ENCODE measurements around the gene SLC9A9. TPM values are rescaled to one million over a fixed set of nuclear protein-coding genes. Genes with fewer than 3 reads are reported as not detected.

Gene SLC9A9
- total RNA-seq, 3 donors from 2014 or later, result 6.2 to 17.3 (median 7.8) TPM

DNA sequence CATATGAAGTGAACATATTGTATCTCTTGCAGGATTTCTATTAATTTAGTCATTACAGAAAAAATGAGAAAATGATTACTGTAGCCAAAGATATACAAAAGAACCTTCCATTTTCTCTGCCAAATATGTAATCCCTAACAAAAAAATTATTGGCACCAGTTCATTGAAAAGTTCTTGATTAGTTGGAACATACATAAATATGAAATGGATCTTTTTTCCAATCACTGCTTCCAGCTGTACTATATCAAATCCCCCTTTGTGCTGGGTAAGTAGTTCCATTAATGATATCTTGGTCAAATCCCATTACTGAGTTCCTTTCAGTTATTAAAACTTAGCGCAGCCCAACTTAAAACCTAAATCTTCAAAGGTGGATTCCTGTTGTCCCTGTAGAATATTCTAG lies 263.8 kb downstream of the SLC9A9 start:
- no peak for DNase-seq (ENCODE audit: low spot score in 2 of 2)
- no peak overlapping the region for H3K4me3 ChIP-seq
- intact Hi-C loops (cut with DNase I; ENCODE audit: low total_unique reads), result no loop called here
- no peaks in the 10 kb centered on the region for H3K36me3 ChIP-seq
- H3K9me3 ChIP-seq, result no peaks in the 10 kb centered on the region
- no peaks in the 10 kb centered on the region for H3K27me3 ChIP-seq
- no peak for TF ChIP-seq POLR2A (IDR thresholded peaks at IDR 0.05)
- TF ChIP-seq, protein P1, sequence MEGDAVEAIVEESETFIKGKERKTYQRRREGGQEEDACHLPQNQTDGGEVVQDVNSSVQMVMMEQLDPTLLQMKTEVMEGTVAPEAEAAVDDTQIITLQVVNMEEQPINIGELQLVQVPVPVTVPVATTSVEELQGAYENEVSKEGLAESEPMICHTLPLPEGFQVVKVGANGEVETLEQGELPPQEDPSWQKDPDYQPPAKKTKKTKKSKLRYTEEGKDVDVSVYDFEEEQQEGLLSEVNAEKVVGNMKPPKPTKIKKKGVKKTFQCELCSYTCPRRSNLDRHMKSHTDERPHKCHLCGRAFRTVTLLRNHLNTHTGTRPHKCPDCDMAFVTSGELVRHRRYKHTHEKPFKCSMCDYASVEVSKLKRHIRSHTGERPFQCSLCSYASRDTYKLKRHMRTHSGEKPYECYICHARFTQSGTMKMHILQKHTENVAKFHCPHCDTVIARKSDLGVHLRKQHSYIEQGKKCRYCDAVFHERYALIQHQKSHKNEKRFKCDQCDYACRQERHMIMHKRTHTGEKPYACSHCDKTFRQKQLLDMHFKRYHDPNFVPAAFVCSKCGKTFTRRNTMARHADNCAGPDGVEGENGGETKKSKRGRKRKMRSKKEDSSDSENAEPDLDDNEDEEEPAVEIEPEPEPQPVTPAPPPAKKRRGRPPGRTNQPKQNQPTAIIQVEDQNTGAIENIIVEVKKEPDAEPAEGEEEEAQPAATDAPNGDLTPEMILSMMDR (IDR thresholded peaks at IDR 0.05), result no peak
- TF ChIP-seq POLR2AphosphoS5 (IDR thresholded peaks at IDR 0.05), result no peak
- H3K4me1 ChIP-seq, result no peaks in the 10 kb centered on the region
- H3K27ac ChIP-seq, result no peak overlapping the region

DNA sequence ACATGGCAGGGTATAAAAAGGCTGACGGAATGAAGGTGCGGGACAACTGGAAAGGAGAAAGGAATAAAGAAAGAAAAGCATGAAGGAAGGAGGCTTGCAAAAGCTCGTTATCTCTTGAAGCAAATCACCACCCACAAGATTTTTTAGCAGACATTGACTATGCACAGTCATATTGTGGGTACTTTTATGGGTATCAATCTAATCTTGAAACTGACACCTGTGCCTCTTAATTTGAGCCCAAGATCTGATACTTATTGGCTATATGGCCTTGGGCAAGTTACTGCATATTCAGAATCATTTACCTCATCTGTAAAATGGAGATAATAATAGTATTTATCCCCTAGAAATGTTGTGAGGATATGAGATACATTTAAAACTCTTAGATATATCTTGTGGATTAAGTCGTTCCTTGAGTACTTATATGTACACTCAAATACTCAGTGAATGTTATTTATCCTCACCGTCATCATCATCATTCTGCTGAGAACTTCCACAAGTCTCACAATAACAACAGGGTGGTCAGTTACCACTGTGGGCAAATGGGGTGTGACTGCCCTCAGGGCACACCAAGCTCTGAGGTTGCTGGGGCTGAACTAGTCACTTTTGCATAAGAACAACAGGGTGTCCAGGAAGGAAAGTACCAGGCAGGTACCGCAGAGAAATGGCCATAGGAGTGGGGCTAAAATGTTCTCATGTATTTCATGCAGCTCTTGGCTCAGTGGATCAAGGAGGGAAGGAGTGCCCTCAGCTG lies 266.1 kb downstream of the SLC9A9 start:
- Histone ChIP-seq H3K27me3 (no peaks in the 10 kb centered on the region), H3K4me1 (no peaks in the 10 kb centered on the region), H3K9me3 (no peaks in the 10 kb centered on the region), H3K36me3 (no peaks in the 10 kb centered on the region), H3K27ac (no peak overlapping the region), H3K4me3 (no peak overlapping the region)
- no peak for DNase-seq (ENCODE audit: low spot score in 2 of 2)
- intact Hi-C loops (cut with DNase I; ENCODE audit: low total_unique reads), result no loop called here
- no peak for TF ChIP-seq POLR2AphosphoS5 (IDR thresholded peaks at IDR 0.05)
- no peak for TF ChIP-seq POLR2A (IDR thresholded peaks at IDR 0.05)
- TF ChIP-seq, protein P1 (IDR thresholded peaks at IDR 0.05), result no peak

DNA sequence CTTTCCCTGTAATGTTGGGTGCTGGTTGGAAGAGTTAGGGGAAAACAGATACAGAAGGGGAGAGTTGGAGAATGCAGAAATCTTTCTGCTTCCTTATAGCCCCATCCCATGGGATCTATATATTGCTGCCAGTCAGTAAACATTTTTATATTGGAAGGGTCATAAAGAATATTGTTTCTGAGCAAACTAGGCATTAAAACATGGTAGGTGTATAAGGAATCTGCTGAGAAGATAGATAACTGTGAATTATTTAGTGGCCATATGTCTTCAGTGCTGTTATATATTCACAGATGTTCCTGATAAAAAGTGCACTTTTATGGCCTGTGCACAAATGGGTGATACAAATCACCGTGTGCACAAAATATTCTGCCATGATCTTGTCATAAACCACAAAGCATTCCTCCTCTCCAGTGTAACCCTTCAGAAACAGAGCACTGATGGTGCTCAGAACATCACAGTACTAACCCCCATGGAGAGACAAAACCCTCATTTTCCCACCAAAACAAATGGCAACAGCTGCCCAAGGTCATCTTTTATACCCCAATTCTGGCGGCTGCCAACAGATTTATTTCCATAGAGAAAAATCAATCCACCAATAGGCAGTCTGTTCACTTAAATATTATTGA lies 269.3 kb downstream of the SLC9A9 start:
- Histone ChIP-seq H3K9me3 (no peaks in the 10 kb centered on the region), H3K4me1 (no peaks in the 10 kb centered on the region), H3K4me3 (no peak overlapping the region), H3K36me3 (no peaks in the 10 kb centered on the region), H3K27ac (no peak overlapping the region), H3K27me3 (no peaks in the 10 kb centered on the region)
- no peak for DNase-seq (ENCODE audit: low spot score in 2 of 2)
- TF ChIP-seq, protein P1 (IDR thresholded peaks at IDR 0.05), result no peak
- TF ChIP-seq POLR2AphosphoS5 (IDR thresholded peaks at IDR 0.05) (no peak), POLR2A (IDR thresholded peaks at IDR 0.05) (no peak)
- intact Hi-C loops (cut with DNase I; ENCODE audit: low total_unique reads), result no loop called here

DNA sequence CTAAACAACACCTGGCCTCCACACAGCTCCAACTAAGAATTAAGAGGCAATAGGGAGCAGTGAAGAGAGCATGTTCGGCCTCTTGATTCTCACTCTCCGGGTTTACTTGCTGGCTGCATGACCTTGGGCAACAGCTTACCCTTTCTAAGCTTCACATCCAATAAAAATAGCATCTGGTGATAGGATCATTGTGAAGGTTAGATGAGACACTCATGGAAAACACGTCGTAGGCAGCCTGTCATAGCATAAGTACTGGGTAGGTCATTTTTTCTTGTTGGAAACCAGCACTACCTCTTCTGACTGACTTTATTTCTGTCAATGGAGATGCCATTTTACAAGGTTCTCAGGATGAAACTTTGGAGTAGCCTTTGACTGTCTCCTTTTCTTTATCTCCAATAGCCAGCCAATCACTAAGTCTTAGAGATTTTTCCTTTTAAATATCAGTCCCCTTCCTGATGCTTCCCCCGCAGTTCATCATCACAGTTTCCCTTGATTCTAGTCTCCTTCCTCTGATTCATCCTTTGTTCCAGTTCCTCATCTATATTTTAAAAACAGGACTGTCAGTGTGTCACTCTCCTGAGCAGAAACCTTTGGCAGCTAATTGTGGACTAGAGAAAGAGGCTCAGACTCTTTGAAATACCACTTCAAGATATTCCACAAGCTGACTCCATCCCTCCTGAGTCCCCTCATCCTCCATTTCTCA lies 271.5 kb downstream of the SLC9A9 start:
- TF ChIP-seq, protein P1 (IDR thresholded peaks at IDR 0.05), result no peak
- TF ChIP-seq POLR2AphosphoS5 (IDR thresholded peaks at IDR 0.05), result no peak
- no peak for TF ChIP-seq POLR2A (IDR thresholded peaks at IDR 0.05)
- DNase-seq (ENCODE audit: low spot score in 2 of 2), result no peak
- Histone ChIP-seq H3K4me3 (no peak overlapping the region), H3K27me3 (no peaks in the 10 kb centered on the region), H3K4me1 (no peaks in the 10 kb centered on the region), H3K27ac (no peak overlapping the region), H3K9me3 (no peaks in the 10 kb centered on the region), H3K36me3 (no peaks in the 10 kb centered on the region)
- intact Hi-C loops (cut with DNase I; ENCODE audit: low total_unique reads), result no loop called here

DNA sequence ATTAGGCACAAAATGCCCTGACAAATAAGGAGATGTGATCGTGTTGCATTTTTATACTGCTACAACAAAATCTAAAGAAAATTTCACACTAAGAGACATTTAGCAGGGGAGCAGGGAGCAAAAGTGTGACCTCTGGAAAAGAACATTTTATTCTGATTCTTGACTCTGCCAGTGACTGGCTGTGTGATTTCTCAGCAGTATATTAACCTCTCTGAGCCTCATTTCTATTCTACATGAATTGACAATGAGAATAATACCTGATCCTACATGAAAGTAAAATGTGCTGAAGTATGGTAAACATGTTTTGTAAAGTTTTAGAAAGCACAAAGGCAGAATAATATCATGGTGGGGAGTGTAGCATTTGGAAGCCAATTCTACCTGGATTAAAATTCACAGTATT lies 273.3 kb downstream of the SLC9A9 start:
- no peaks in the 10 kb centered on the region for H3K36me3 ChIP-seq
- TF ChIP-seq POLR2A (IDR thresholded peaks at IDR 0.05) (no peak), POLR2AphosphoS5 (IDR thresholded peaks at IDR 0.05) (no peak)
- TF ChIP-seq, protein P1 (IDR thresholded peaks at IDR 0.05), result no peak
- no peak overlapping the region for H3K27ac ChIP-seq
- no peaks in the 10 kb centered on the region for H3K9me3 ChIP-seq
- H3K4me3 ChIP-seq, result no peak overlapping the region
- intact Hi-C loops (cut with DNase I; ENCODE audit: low total_unique reads), result loop anchor here (5.0 kb wide), 1 partner anchor 1237 kb away; no protein-coding TSS in a partner anchor
- no peak for DNase-seq (ENCODE audit: low spot score in 2 of 2)
- H3K27me3 ChIP-seq, result no peaks in the 10 kb centered on the region
- no peaks in the 10 kb centered on the region for H3K4me1 ChIP-seq

Data from breast epithelium (tissue), 4 donors.